Upper lobe of left lung (tissue), 4 donors: ENCODE data around the gene AXDND1.

Source experiments
- EP300 ChIP-seq, 4 donors: sonication (generic); formaldehyde crosslinking; IDR thresholded peaks; one replicate each; pipeline ENCODE4 v1.5.1; 2017; ENCODE audit warnings: antibody characterized with exemption in 4 of 4, control low read depth in 2 of 4
- POLR2A ChIP-seq, 4 donors: fragments of 450-650 bp; IDR thresholded peaks; one replicate each; pipeline ENCODE4 v1.5.1; 2016 to 2017; ENCODE audit warnings: antibody characterized with exemption in 4 of 4, mild to moderate bottlenecking in 2 of 4
- POLR2AphosphoS5 ChIP-seq, 2 donors: sonication (generic); formaldehyde crosslinking; IDR thresholded peaks; one replicate each; pipeline ENCODE4 v1.5.1; 2017; ENCODE audit warnings: antibody characterized with exemption in 2 of 2
- TF ChIP-seq, protein P1 (sequence below), 6 experiments: fragments of 450-650 bp in 4 of 6; fragments of 200-600 bp in 2 of 6; sonication (generic) in 2 of 6; IDR thresholded peaks; one replicate each; pipeline ENCODE4 v1.5.1; 2016 to 2019; ENCODE audit warnings: antibody characterized with exemption in 6 of 6

DNA sequence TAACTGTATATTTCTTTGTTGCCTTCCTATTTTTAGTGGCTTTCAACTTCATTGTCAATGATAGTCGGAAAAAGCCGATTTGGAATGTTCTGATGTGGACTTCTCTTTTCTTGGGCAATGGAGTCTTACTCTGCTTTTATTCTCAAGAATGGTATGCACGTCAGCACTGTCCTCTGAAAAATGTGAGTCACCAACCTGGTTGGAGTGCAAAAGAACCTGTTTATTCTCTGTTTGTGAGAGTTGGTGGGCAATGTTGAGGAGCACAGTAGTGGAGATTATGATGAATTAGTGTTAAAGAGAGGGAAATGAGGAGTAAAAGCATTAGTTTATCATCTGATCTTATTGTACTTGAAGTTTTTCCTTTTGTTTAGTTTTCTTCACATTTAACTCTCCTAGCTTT lies 14.5 kb upstream of the AXDND1 start:
- TF ChIP-seq, protein P1, sequence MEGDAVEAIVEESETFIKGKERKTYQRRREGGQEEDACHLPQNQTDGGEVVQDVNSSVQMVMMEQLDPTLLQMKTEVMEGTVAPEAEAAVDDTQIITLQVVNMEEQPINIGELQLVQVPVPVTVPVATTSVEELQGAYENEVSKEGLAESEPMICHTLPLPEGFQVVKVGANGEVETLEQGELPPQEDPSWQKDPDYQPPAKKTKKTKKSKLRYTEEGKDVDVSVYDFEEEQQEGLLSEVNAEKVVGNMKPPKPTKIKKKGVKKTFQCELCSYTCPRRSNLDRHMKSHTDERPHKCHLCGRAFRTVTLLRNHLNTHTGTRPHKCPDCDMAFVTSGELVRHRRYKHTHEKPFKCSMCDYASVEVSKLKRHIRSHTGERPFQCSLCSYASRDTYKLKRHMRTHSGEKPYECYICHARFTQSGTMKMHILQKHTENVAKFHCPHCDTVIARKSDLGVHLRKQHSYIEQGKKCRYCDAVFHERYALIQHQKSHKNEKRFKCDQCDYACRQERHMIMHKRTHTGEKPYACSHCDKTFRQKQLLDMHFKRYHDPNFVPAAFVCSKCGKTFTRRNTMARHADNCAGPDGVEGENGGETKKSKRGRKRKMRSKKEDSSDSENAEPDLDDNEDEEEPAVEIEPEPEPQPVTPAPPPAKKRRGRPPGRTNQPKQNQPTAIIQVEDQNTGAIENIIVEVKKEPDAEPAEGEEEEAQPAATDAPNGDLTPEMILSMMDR (IDR thresholded peaks at IDR 0.05), result no peak
- TF ChIP-seq POLR2AphosphoS5 (IDR thresholded peaks at IDR 0.05) (no peak), EP300 (IDR thresholded peaks at IDR 0.05) (no peak), POLR2A (IDR thresholded peaks at IDR 0.05) (no peak)
